ENCODE data around the gene SHISA5.

The SHISA5 gene

GRCh38 chr3:48505968-48506504 is 2.1 kb upstream of the SHISA5 start:
- TF ChIP-seq TOX (CRISPR knock-in tag; IDR thresholded peaks at IDR 0.05; ENCODE audit: borderline replicate concordance) = no peak
- TF ChIP-seq PPARA (CRISPR knock-in tag; IDR thresholded peaks at IDR 0.05; ENCODE audit: borderline replicate concordance) = no peak
- TF ChIP-seq GLIS3 (CRISPR knock-in tag; IDR thresholded peaks at IDR 0.05) = no peak
- TF ChIP-seq SNAI2 (CRISPR knock-in tag; IDR thresholded peaks at IDR 0.05) = no peak
- TF ChIP-seq RARB (CRISPR knock-in tag; IDR thresholded peaks at IDR 0.05) = no peak
- TF ChIP-seq CSRNP3 (CRISPR knock-in tag; IDR thresholded peaks at IDR 0.05) = no peak
- TF ChIP-seq ZC3H10 (CRISPR knock-in tag; IDR thresholded peaks at IDR 0.05) = no peak
- TF ChIP-seq ZNF70 (CRISPR knock-in tag; IDR thresholded peaks at IDR 0.05) = no peak
- no peak for TF ChIP-seq ZNF565 (CRISPR knock-in tag; conservative IDR thresholded peaks at IDR 0.05; ENCODE audit: low read depth)
- TF ChIP-seq ZFP30 (CRISPR knock-in tag; IDR thresholded peaks at IDR 0.05) = no peak
- TF ChIP-seq ARNTL (CRISPR knock-in tag; IDR thresholded peaks at IDR 0.05; ENCODE audit: borderline replicate concordance, low read depth) = no peak
- TF ChIP-seq CREB5 (CRISPR knock-in tag; IDR thresholded peaks at IDR 0.05; ENCODE audit: low read depth) = no peak
- TF ChIP-seq TCF4 (CRISPR knock-in tag; IDR thresholded peaks at IDR 0.05; ENCODE audit: borderline replicate concordance) = no peak
- no peak for TF ChIP-seq POU6F1 (CRISPR knock-in tag; IDR thresholded peaks at IDR 0.05; ENCODE audit: borderline replicate concordance, low read depth)
- TF ChIP-seq OSR1 (CRISPR knock-in tag; IDR thresholded peaks at IDR 0.05) = no peak
- no peak for TF ChIP-seq ISL1 (CRISPR knock-in tag; IDR thresholded peaks at IDR 0.05)
- TF ChIP-seq ZNF8 (CRISPR knock-in tag; IDR thresholded peaks at IDR 0.05) = no peak
- TF ChIP-seq CSDC2 (CRISPR knock-in tag; IDR thresholded peaks at IDR 0.05) = no peak
- TF ChIP-seq TSHZ2 (CRISPR knock-in tag; IDR thresholded peaks at IDR 0.05) = no peak
- ATAC-seq = no peak

- TF ChIP-seq ZC3H10 (CRISPR knock-in tag; IDR thresholded peaks at IDR 0.05) (no peak), ZNF565 (CRISPR knock-in tag; conservative IDR thresholded peaks at IDR 0.05; ENCODE audit: low read depth) (no peak), RARB (CRISPR knock-in tag; IDR thresholded peaks at IDR 0.05) (no peak), ZFP3 (CRISPR knock-in tag; IDR thresholded peaks at IDR 0.05) (no peak), POU6F1 (CRISPR knock-in tag; IDR thresholded peaks at IDR 0.05; ENCODE audit: borderline replicate concordance, low read depth) (no peak), SNAI2 (CRISPR knock-in tag; IDR thresholded peaks at IDR 0.05) (no peak), TCF4 (CRISPR knock-in tag; IDR thresholded peaks at IDR 0.05; ENCODE audit: borderline replicate concordance) (no peak), ZNF70 (CRISPR knock-in tag; IDR thresholded peaks at IDR 0.05) (no peak), PATZ1 (CRISPR knock-in tag; IDR thresholded peaks at IDR 0.05; ENCODE audit: borderline replicate concordance) (no peak), ISL1 (CRISPR knock-in tag; IDR thresholded peaks at IDR 0.05) (no peak), TSHZ2 (CRISPR knock-in tag; IDR thresholded peaks at IDR 0.05) (no peak), BACH2 (CRISPR knock-in tag; IDR thresholded peaks at IDR 0.05; ENCODE audit: borderline replicate concordance) (no peak), GLIS3 (CRISPR knock-in tag; IDR thresholded peaks at IDR 0.05) (no peak)
- ATAC-seq = no peak
Measured at GRCh38 chr3:48505146-48505545, 1.2 kb upstream of the SHISA5 start.

Measured in SK-N-SH treated with all-trans-retinoic acid at 6 μM for 48 hours (cell line).